ENCODE data around the gene CMTR2. TPM values are rescaled to one million over a fixed set of nuclear protein-coding genes. Genes with fewer than 3 reads are reported as not detected.
"Not testable (repeated sequence)": the region's sequence is repeated elsewhere in the genome, so short reads cannot be mapped to it uniquely, and the experiment has no call there.

The CMTR2 gene
- polyA plus RNA-seq (2013, experiment 1 of 2; ENCODE audit: insufficient read length), result 13.1 TPM
- 12.0 TPM for polyA plus RNA-seq (2013, experiment 2 of 2; ENCODE audit: insufficient read length)

- DNase-seq, result peak; percentile 96
These were observed at the start of gene CMTR2 for GRCh38 chr16:71288890-71289731. CMTR2 (minus strand) TSS chr16:71289402; CDS start chr16:71285920, 3,482 bp downstream.

- no peak for DNase-seq
These were observed 49.4 kb upstream of the CMTR2 start for GRCh38 chr16:71338632-71339031.

- DNase-seq, result no peak
These were observed 49.0 kb upstream of the CMTR2 start for GRCh38 chr16:71338193-71338592.

GRCh38 chr16:71337631-71338030, 48.4 kb upstream of the CMTR2 start:
- no peak for DNase-seq

GRCh38 chr16:71328151-71328550, 38.9 kb upstream of the CMTR2 start:
- no peak for DNase-seq

- no peak for DNase-seq
These were observed 38.5 kb upstream of the CMTR2 start for GRCh38 chr16:71327720-71328119.

- DNase-seq, result no peak
These were observed 30.8 kb upstream of the CMTR2 start for GRCh38 chr16:71319999-71320398.

GRCh38 chr16:71315269-71315668, 26.1 kb upstream of the CMTR2 start:
- no peak for DNase-seq

- DNase-seq, result not testable (repeated sequence)
These were observed 24.4 kb upstream of the CMTR2 start for GRCh38 chr16:71313591-71313990.

GRCh38 chr16:71311553-71312158, 22.5 kb upstream of the CMTR2 start:
- peak; percentile 13 for DNase-seq

- no peak for DNase-seq
These were observed 14.7 kb upstream of the CMTR2 start for GRCh38 chr16:71303938-71304337.

- no peak for DNase-seq
These were observed 8.1 kb upstream of the CMTR2 start for GRCh38 chr16:71297341-71297634.

GRCh38 chr16:71296584-71297340, 7.6 kb upstream of the CMTR2 start:
- no peak for DNase-seq

- no peak for DNase-seq
These were observed 6.7 kb upstream of the CMTR2 start for GRCh38 chr16:71295950-71296349.

- DNase-seq, result peak; percentile 9
These were observed 4.7 kb upstream of the CMTR2 start for GRCh38 chr16:71293919-71294318.

GRCh38 chr16:71292095-71292494, 2.9 kb upstream of the CMTR2 start:
- not testable (repeated sequence) for DNase-seq

- DNase-seq, result no peak
These were observed 495 bp upstream of the CMTR2 start for GRCh38 chr16:71289732-71290062.

GRCh38 chr16:71288570-71288889, 672 bp downstream of the CMTR2 start:
- peak; percentile 0 for DNase-seq

GRCh38 chr16:71287911-71288310, 1.3 kb downstream of the CMTR2 start:
- no peak for DNase-seq

GRCh38 chr16:71287454-71287853, 1.7 kb downstream of the CMTR2 start:
- no peak for DNase-seq

GRCh38 chr16:71283612-71284011, 5.6 kb downstream of the CMTR2 start:
- DNase-seq, result no peak

- DNase-seq, result no peak
These were observed 6.3 kb downstream of the CMTR2 start for GRCh38 chr16:71282943-71283342.

- no peak for DNase-seq
These were observed 12.4 kb downstream of the CMTR2 start for GRCh38 chr16:71276589-71277334.
